WTC11 (cell line): Measurements from ENCODE around the gene PRPF31.

Experiments
- CTCF ChIP-seq: fragments of 200-600 bp; IDR thresholded peaks from 2 replicates; pipeline ENCODE4 v1.8.0; 2022; ENCODE audit warnings: antibody characterized with exemption
- ETV6 ChIP-seq: sonication (generic); formaldehyde crosslinking; IDR thresholded peaks from 2 replicates; pipeline ENCODE4 v1.8.1; 2022; ENCODE audit warnings: mild to moderate bottlenecking, missing genetic modification reagents
- GABPB1 ChIP-seq: sonication (generic); formaldehyde crosslinking; IDR thresholded peaks from 2 replicates; pipeline ENCODE4 v1.8.1; 2023; ENCODE audit warnings: mild to moderate bottlenecking, missing genetic modification reagents
- IRF1 ChIP-seq: sonication (generic); formaldehyde crosslinking; IDR thresholded peaks from 2 replicates; pipeline ENCODE4 v1.8.0; 2023; ENCODE audit warnings: missing genetic modification reagents
- MAX ChIP-seq: sonication (generic); formaldehyde crosslinking; IDR thresholded peaks from 2 replicates; pipeline ENCODE4 v1.8.0; 2022; ENCODE audit warnings: mild to moderate bottlenecking, missing genetic modification reagents
- NR3C1 ChIP-seq: sonication (generic); formaldehyde crosslinking; conservative IDR thresholded peaks from 2 replicates; pipeline ENCODE4 v1.8.1; 2023; ENCODE audit warnings: low read depth, mild to moderate bottlenecking, missing genetic modification reagents
- PRDM15 ChIP-seq: sonication (generic); formaldehyde crosslinking; IDR thresholded peaks from 2 replicates; pipeline ENCODE4 v1.8.0; 2022; ENCODE audit warnings: missing genetic modification reagents
- USF1 ChIP-seq: sonication (generic); formaldehyde crosslinking; IDR thresholded peaks from 2 replicates; pipeline ENCODE4 v1.8.0; 2022; ENCODE audit warnings: mild to moderate bottlenecking, missing genetic modification reagents
- USF2 ChIP-seq: sonication (generic); formaldehyde crosslinking; IDR thresholded peaks from 2 replicates; pipeline ENCODE4 v1.8.1; 2023; ENCODE audit warnings: mild to moderate bottlenecking, missing genetic modification reagents, moderate library complexity
- ZBTB43 ChIP-seq: sonication (generic); formaldehyde crosslinking; IDR thresholded peaks from 2 replicates; pipeline ENCODE4 v1.8.1; 2023; ENCODE audit warnings: mild to moderate bottlenecking, missing genetic modification reagents
- ZNF396 ChIP-seq: fragments of 250-450 bp; sonication (Bioruptor Pico); IDR thresholded peaks from 2 replicates; pipeline ENCODE4 v1.8.0; 2021; ENCODE audit warnings: mild to moderate bottlenecking, moderate library complexity, borderline replicate concordance

GRCh38 chr19:54100561-54100960, 15.0 kb upstream of the PRPF31 start, which contains the start of gene OSCAR:
- no peak for TF ChIP-seq CTCF
- TF ChIP-seq MAX (CRISPR knock-in tag): no peak
- no peak for TF ChIP-seq PRDM15 (CRISPR knock-in tag)
- TF ChIP-seq USF2 (CRISPR knock-in tag): no peak
- no peak for TF ChIP-seq ETV6
- no peak for TF ChIP-seq IRF1
- no peak for TF ChIP-seq GABPB1
- TF ChIP-seq NR3C1 (CRISPR knock-in tag): no peak
- no peak for TF ChIP-seq ZBTB43
- no peak for TF ChIP-seq USF1 (CRISPR knock-in tag)
- no peak for TF ChIP-seq ZNF396 (CRISPR knock-in tag)
